ENCODE data around the gene CNTN3.

CNTN3 gene

GRCh38 chr3:74602471-74602870 is 12.0 kb downstream of the CNTN3 start:
- no peak overlapping the region for H3K9ac ChIP-seq (ENCODE audit: low read length)
- no peak overlapping the region for H3K4me3 ChIP-seq (ENCODE audit: insufficient read depth, low read length, poor library complexity, severe bottlenecking)
- TF ChIP-seq CTCF (IDR thresholded peaks at IDR 0.05; ENCODE audit: insufficient read depth, low read length, poor library complexity, severe bottlenecking) (no peak), EZH2phosphoT487 (conservative IDR thresholded peaks at IDR 0.05; ENCODE audit: low read length) (no peak)
- no peak overlapping the region for H3K4me2 ChIP-seq (ENCODE audit: low read depth, low read length, poor library complexity, severe bottlenecking)
- H3K27me3 ChIP-seq (ENCODE audit: low read length), result no peaks in the 10 kb centered on the region
- H3K9me2 ChIP-seq (replicated peaks; ENCODE audit: insufficient read depth, low read length), result no peaks in the 10 kb centered on the region
- H3K9me3 ChIP-seq (ENCODE audit: insufficient read depth, low read length), result no peaks in the 10 kb centered on the region
- no peaks in the 10 kb centered on the region for H3K36me3 ChIP-seq (ENCODE audit: low read length)
- H4K20me1 ChIP-seq (ENCODE audit: low read depth, low read length), result no peaks in the 10 kb centered on the region
- H3K79me2 ChIP-seq (ENCODE audit: insufficient read depth, low read length), result no peaks in the 10 kb centered on the region
- H3F3A ChIP-seq (ENCODE audit: insufficient read depth), result no peaks in the 10 kb centered on the region
- no peak overlapping the region for H3K27ac ChIP-seq (ENCODE audit: low read depth, low read length)
- H2AFZ ChIP-seq (ENCODE audit: low read depth, low read length, severe bottlenecking), result no peak overlapping the region

- no peak overlapping the region for H3K27ac ChIP-seq (ENCODE audit: low read depth, low read length)
- TF ChIP-seq EZH2phosphoT487 (conservative IDR thresholded peaks at IDR 0.05; ENCODE audit: low read length) (no peak), CTCF (IDR thresholded peaks at IDR 0.05; ENCODE audit: insufficient read depth, low read length, poor library complexity, severe bottlenecking) (no peak)
- no peaks in the 10 kb centered on the region for H3K79me2 ChIP-seq (ENCODE audit: insufficient read depth, low read length)
These were observed 12.7 kb downstream of the CNTN3 start for GRCh38 chr3:74601793-74602192.

GRCh38 chr3:74599564-74599963 is 14.9 kb downstream of the CNTN3 start:
- no peaks in the 10 kb centered on the region for H3K27me3 ChIP-seq (ENCODE audit: low read length)
- H3K4me2 ChIP-seq (ENCODE audit: low read depth, low read length, poor library complexity, severe bottlenecking), result no peak overlapping the region
- no peak overlapping the region for H3K9ac ChIP-seq (ENCODE audit: low read length)
- no peak overlapping the region for H3K27ac ChIP-seq (ENCODE audit: low read depth, low read length)
- no peaks in the 10 kb centered on the region for H4K20me1 ChIP-seq (ENCODE audit: low read depth, low read length)
- H3K79me2 ChIP-seq (ENCODE audit: insufficient read depth, low read length), result no peaks in the 10 kb centered on the region
- no peaks in the 10 kb centered on the region for H3F3A ChIP-seq (ENCODE audit: insufficient read depth)
- no peak overlapping the region for H3K4me3 ChIP-seq (ENCODE audit: insufficient read depth, low read length, poor library complexity, severe bottlenecking)
- no peaks in the 10 kb centered on the region for H3K9me3 ChIP-seq (ENCODE audit: insufficient read depth, low read length)
- no peak overlapping the region for H2AFZ ChIP-seq (ENCODE audit: low read depth, low read length, severe bottlenecking)
- H3K36me3 ChIP-seq (ENCODE audit: low read length), result no peaks in the 10 kb centered on the region
- TF ChIP-seq CTCF (IDR thresholded peaks at IDR 0.05; ENCODE audit: insufficient read depth, low read length, poor library complexity, severe bottlenecking) (no peak), EZH2phosphoT487 (conservative IDR thresholded peaks at IDR 0.05; ENCODE audit: low read length) (no peak)
- H3K9me2 ChIP-seq (replicated peaks; ENCODE audit: insufficient read depth, low read length), result no peaks in the 10 kb centered on the region

More at GRCh38 chr3:74601793-74602192, 12.7 kb downstream of the CNTN3 start:
- Histone ChIP-seq H3F3A (ENCODE audit: insufficient read depth) (no peaks in the 10 kb centered on the region), H3K36me3 (ENCODE audit: low read length) (no peaks in the 10 kb centered on the region), H3K4me3 (ENCODE audit: insufficient read depth, low read length, poor library complexity, severe bottlenecking) (no peak overlapping the region), H3K9me2 (replicated peaks; ENCODE audit: insufficient read depth, low read length) (no peaks in the 10 kb centered on the region), H3K9ac (ENCODE audit: low read length) (no peak overlapping the region), H4K20me1 (ENCODE audit: low read depth, low read length) (no peaks in the 10 kb centered on the region), H3K9me3 (ENCODE audit: insufficient read depth, low read length) (no peaks in the 10 kb centered on the region), H3K4me2 (ENCODE audit: low read depth, low read length, poor library complexity, severe bottlenecking) (no peak overlapping the region), H2AFZ (ENCODE audit: low read depth, low read length, severe bottlenecking) (no peak overlapping the region), H3K27me3 (ENCODE audit: low read length) (no peaks in the 10 kb centered on the region)
